Heart right ventricle (tissue), 16 donors: Measurements from ENCODE around the gene DNM3. TPM values are rescaled to one million over a fixed set of nuclear protein-coding genes. Genes with fewer than 3 reads are reported as not detected.

Source experiments
- ATAC-seq, 8 donors: fragments of 200-7000 bp; cut with Tn5 transposase; one replicate each; pipeline ENCODE4 v1.9.1; 2020; ENCODE audit warnings: mild to moderate bottlenecking in 8 of 8, moderate library complexity in 8 of 8, moderate number of reproducible peaks in 1 of 8
- DNase-seq, 2 donors: peaks; one replicate each; pipeline ENCODE4 v3.0.0-alpha.2; 2020
- H3K27ac ChIP-seq, 10 donors: fragments of 200-600 bp; sonication (generic) in 2 of 10; one replicate each; pipeline versions ENCODE4 v1.5.0 to v1.8.0; 2020 to 2022; ENCODE audit warnings: mild to moderate bottlenecking in 3 of 10
- H3K27me3 ChIP-seq, 7 donors: fragments of 200-600 bp; one replicate each; pipeline ENCODE4 v1.8.0; 2021 to 2022; ENCODE audit warnings: mild to moderate bottlenecking in 2 of 7
- H3K36me3 ChIP-seq, 9 donors: fragments of 200-600 bp; sonication (generic) in 1 of 9; one replicate each; pipeline versions ENCODE4 v1.5.0 to v1.8.0; 2020 to 2022; ENCODE audit warnings: mild to moderate bottlenecking in 2 of 9
- H3K4me1 ChIP-seq, 9 donors: fragments of 200-600 bp; sonication (generic) in 1 of 9; one replicate each; pipeline versions ENCODE4 v1.5.0 to v1.8.0; 2020 to 2022; ENCODE audit warnings: mild to moderate bottlenecking in 4 of 9
- H3K4me3 ChIP-seq, 10 donors: fragments of 200-600 bp; sonication (generic) in 2 of 10; one replicate each; pipeline versions ENCODE4 v1.5.0 to v1.8.0; 2020 to 2022; ENCODE audit warnings: mild to moderate bottlenecking in 7 of 10, moderate library complexity in 2 of 10
- H3K9me3 ChIP-seq, 11 donors: fragments of 200-600 bp in 10 of 11; sonication (generic) in 2 of 11; one replicate each; pipeline versions ENCODE4 v1.5.0 to v1.8.0; 2013 to 2022; ENCODE audit warnings: mild to moderate bottlenecking in 2 of 11, control low read depth in 1 of 11, moderate library complexity in 1 of 11
- WGBS, 2 donors: extraction: QIAGEN DNeasy Blood & Tissue Kit; methylation state at CpG; one replicate each; pipeline ENCODE4 v1.1.7; 2013; ENCODE audit warnings: inconsistent platforms in 1 of 2; 5-methylcytosine and 5-hydroxymethylcytosine counted together
- intact Hi-C, 10 donors: fragments of 100-400 bp; cut with DNase I; formaldehyde crosslinking; loops; one replicate each; pipeline versions ENCODE4 v1.11.1 to v1.14.2; 2022
- polyA plus RNA-seq, 2 donors: library from polyadenylated mRNA; stranded (reverse); fragments of 200-250 nt; gene quantifications; one replicate each; pipeline ENCODE4 v1.2.3, GENCODE V29; 2013
- total RNA-seq, 10 donors: library from RNA; stranded (reverse); fragmentation: NEBNext Ultra II Directional in 3 of 10; extraction: Animal tissue kit (Norgen Biotek cat#: 25700) in 3 of 10; gene quantifications; one replicate each; pipeline versions ENCODE4 v1.2.1 to v1.2.4, GENCODE V29; 2021 to 2023
- TF ChIP-seq, protein P1 (sequence below), 9 donors: fragments of 200-600 bp; sonication (generic) in 2 of 9; IDR thresholded peaks; one replicate each; pipeline versions ENCODE4 v1.5.0 to v1.8.0; 2021 to 2022; ENCODE audit warnings: antibody characterized with exemption in 9 of 9, mild to moderate bottlenecking in 5 of 9, moderate library complexity in 1 of 9
- donor health status: Arrhythmogenic right ventricular cardiomyopathy.
- donor health status: ischemic (EF 13 %, LVEDD 7.1; RV severe dilation, severe dysfunction).
- donor health status: healthy with polysubstance abuse.
- donor health status: DM: no; HTN: yes; CAD: no.
- donor health status: DM: no; HTN: no; CAD: no.
- donor health status: ischemic (EF 25% LVEDD 6.9; RV normal size, moderate dysfunction).
- donor health status: ischemic (EF 25% LVEDD 5.7; RV mildly dilated, moderate dysfunction).
- donor health status: healthy.
- donor health status: DM: yes; HTN: yes; CAD: no.
- donor health status: Ischemic cardiomyopathy.
- donor health status: ischemic (EF 35%, LVEDD 5.7; RV mildly dilated, moderate dysfunction).
- donor health status: nonischemic (EF 11% LVEDD 7.7; RV severe dilation, severe dysfunction).
- donor health status: DM: yes; HTN: yes; CAD: no.
- donor health status: PGD.
- donor health status: ischemic (EF 29% LVEDD 5.4; RV normal size, mild dysfunction).
- donor health status: nonischemic (EF 23%, LVEDD 6.1; RV moderate dilation, normal function).

DNM3 gene
- total and polyA plus RNA-seq, 12 donors = 0.77 to 2.8 (median 2.2) TPM

DNA sequence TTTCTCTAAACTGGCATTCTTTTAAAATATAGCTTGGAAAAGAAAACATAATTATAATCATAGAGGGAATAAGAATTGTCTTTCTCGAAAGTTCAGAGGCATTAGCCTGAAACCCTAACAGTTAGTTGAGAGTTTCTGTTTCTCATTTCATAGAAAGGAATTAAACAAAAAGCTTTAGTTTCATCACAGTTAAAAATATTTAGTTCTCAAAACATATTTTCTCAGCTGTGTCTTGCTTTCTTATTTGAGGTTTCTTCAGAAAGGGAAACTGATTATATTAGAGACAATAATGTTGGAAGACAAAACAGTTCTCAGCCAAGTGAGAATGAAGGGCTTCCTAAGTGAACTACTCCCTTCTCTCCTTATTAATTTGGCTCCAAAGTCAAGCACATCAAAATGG is 503.8 kb downstream of the DNM3 start:
- TF ChIP-seq, protein P1, sequence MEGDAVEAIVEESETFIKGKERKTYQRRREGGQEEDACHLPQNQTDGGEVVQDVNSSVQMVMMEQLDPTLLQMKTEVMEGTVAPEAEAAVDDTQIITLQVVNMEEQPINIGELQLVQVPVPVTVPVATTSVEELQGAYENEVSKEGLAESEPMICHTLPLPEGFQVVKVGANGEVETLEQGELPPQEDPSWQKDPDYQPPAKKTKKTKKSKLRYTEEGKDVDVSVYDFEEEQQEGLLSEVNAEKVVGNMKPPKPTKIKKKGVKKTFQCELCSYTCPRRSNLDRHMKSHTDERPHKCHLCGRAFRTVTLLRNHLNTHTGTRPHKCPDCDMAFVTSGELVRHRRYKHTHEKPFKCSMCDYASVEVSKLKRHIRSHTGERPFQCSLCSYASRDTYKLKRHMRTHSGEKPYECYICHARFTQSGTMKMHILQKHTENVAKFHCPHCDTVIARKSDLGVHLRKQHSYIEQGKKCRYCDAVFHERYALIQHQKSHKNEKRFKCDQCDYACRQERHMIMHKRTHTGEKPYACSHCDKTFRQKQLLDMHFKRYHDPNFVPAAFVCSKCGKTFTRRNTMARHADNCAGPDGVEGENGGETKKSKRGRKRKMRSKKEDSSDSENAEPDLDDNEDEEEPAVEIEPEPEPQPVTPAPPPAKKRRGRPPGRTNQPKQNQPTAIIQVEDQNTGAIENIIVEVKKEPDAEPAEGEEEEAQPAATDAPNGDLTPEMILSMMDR (IDR thresholded peaks at IDR 0.05) = no peak
- WGBS, 2 donors = 85 to 88% methylated on average over 1 of the region's 1 CpG

DNA sequence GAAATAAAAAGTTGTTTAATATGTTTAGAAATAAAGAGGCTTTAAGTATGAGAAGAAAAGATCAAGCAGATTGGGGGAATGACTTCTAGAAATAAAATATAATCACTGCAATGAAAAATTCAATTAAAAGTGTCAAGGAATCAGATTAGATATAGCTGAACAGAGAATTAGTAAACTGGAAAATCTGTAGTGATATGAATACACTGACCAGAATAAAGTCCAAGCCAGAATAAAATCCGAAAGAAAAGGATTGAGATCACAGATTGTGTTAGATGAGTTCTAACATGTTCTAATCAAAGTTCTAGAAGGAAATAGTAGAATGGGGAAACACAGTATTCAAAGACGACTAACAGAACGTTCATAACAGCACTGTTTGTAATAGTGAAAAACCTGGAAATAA is 506.1 kb downstream of the DNM3 start:
- 95 to 96% methylated on average over 3 of the region's 3 CpGs for WGBS, 2 donors
- H3K4me1 ChIP-seq = peaks cover 0 to 44% (median 25%) of the 10 kb centered on the region in 9 donors
- H3K27me3 ChIP-seq = no peaks in the 10 kb centered on the region
- TF ChIP-seq, protein P1 (IDR thresholded peaks at IDR 0.05) = no peak
- no peak overlapping the region for H3K4me3 ChIP-seq
- intact Hi-C loops = loop anchor here in 1 of 10 donors (10.0 kb wide), 1 partner anchor 47 kb away; no protein-coding TSS in a partner anchor
- H3K36me3 ChIP-seq = no peaks in the 10 kb centered on the region
- no peak overlapping the region for H3K27ac ChIP-seq
- peaks cover 0 to 20% (median 10%) of the 10 kb centered on the region in 11 donors for H3K9me3 ChIP-seq
- ATAC-seq (no peak), DNase-seq (no peak)

More for the DNA sequence above, 503.8 kb downstream of the DNM3 start:
- H3K4me3 ChIP-seq = no peak overlapping the region
- H3K36me3 ChIP-seq = no peaks in the 10 kb centered on the region
- H3K9me3 ChIP-seq = peaks cover 0 to 20% (median 10%) of the 10 kb centered on the region in 11 donors
- H3K27me3 ChIP-seq = no peaks in the 10 kb centered on the region
- intact Hi-C loops = loop anchor here in 1 of 10 donors (10.0 kb wide), 1 partner anchor 50 kb away; no protein-coding TSS in a partner anchor
- peak overlapping the region in 6 of 10 donors; percentile 35 to 76 (median 65) for H3K27ac ChIP-seq
- ATAC-seq (no peak), DNase-seq (no peak)
- peaks cover 0 to 47% (median 12%) of the 10 kb centered on the region in 9 donors for H3K4me1 ChIP-seq

- H3K27me3 ChIP-seq = no peaks in the 10 kb centered on the region
- H3K4me1 ChIP-seq = peaks cover 0 to 17% (median 9%) of the 10 kb centered on the region in 9 donors
- ATAC-seq = no peak
- no peak for DNase-seq
- H3K9me3 ChIP-seq = peaks cover 0 to 20% (median 10%) of the 10 kb centered on the region in 11 donors
- TF ChIP-seq, protein P1 (IDR thresholded peaks at IDR 0.05) = no peak
- H3K36me3 ChIP-seq = no peaks in the 10 kb centered on the region
- no peak overlapping the region for H3K27ac ChIP-seq
- intact Hi-C loops = no loop called here
- H3K4me3 ChIP-seq = no peak overlapping the region
Observed at GRCh38 chr1:172350856-172351255, 509.6 kb downstream of the DNM3 start.

- Histone ChIP-seq H3K27me3 (no peaks in the 10 kb centered on the region), H3K36me3 (no peaks in the 10 kb centered on the region), H3K4me1 (peaks cover 0 to 22% (median 13%) of the 10 kb centered on the region in 9 donors), H3K9me3 (peaks cover 0 to 20% (median 10%) of the 10 kb centered on the region in 11 donors), H3K27ac (peak overlapping the region in 2 of 10 donors; percentile 12 to 43), H3K4me3 (no peak overlapping the region)
- TF ChIP-seq, protein P1 (IDR thresholded peaks at IDR 0.05) = no peak
- DNase-seq (no peak), ATAC-seq (peak in 1 of 8 donors; percentile 46)
- intact Hi-C loops = no loop called here
Observed at GRCh38 chr1:172351346-172351745, 510.0 kb downstream of the DNM3 start.
